NOMO-1 treated with dmso at 0.1 percent for 144 hours (cell line): Measurements from ENCODE around the gene PARN.
"Not testable (repeated sequence)": the region's sequence is repeated elsewhere in the genome, so short reads cannot be mapped to it uniquely, and the experiment has no call there.

Experiments
- DNase-seq: peaks from one replicate; lab custom pipeline; 2025; ENCODE audit not compliant: unreplicated experiment; lab: John Stamatoyannopoulos, UW

The PARN gene

DNA sequence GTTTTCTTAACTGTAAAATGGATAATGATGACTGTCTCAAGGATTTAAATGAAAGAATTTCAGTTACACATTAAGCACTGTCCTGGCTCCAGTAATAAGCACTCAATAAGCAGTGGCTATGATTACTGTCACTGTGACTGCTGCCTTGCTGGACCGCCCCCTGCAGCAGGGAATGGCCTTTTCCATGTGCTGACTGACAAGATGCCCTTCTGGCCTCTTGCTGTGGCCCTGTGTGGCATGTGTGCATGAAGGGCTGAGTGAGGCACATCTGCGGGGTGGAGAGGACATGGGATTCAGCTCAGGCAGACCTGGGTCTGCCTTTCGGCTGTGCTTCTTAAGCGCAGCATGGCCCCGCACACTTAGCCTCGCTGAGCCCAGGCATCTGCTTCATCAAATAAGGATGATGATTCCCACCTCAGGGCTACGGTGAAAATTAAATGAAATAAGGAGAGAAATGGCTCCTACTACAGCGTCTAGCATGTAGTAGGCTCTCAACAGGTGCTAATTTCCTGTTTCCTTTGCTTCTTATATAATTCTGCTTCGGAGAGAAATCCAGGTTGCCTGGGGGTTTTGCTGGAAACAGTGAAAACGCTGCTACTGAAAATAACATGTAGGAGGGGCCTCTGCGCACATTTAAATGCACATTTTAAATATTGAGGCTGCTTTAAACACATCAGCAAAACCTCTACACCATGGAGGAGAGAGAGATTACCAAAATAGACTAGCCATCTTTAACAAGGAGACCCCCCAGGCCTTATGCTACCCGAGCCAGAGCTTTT, 183.9 kb downstream of the PARN start:
- no peak for DNase-seq

DNA sequence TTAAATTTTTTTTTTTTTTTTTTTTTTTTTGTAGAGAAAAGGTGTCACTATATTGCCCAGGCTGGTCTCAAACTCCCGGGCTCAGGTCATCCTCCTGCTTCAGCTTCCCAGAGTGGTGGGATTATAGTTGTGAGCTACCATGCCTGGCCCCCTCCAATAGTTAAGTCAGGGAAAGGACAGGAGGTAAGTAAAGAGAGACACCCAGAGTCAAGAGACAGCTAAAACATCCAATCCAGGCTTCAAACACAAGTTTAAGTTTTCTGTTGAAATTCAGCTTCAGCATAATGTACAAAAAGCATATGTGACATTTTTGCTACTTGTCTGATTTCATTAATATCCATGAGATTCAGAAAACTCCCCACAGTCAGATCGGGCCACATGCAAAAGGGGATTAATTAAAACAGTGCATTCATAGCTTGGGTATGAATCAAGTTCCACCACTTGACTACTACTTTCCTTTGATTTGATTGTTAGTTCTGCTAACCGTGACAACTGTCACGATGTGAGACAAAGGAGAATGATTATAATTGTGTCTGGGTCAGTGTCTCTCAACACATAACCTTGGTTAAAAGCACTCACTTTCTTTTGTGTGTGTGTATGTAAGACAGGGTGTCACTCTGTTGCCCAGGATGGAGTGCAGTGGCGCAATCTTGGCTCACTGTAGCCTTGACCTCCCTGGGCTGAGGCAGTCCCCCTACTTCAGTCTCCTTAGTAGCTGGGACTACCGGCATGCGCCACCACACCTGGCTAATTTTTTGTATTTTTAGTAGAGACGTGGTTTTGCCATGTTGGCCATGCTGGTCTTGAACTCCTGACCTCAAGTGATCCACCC, 184.9 kb downstream of the PARN start:
- DNase-seq, result no peak

DNA sequence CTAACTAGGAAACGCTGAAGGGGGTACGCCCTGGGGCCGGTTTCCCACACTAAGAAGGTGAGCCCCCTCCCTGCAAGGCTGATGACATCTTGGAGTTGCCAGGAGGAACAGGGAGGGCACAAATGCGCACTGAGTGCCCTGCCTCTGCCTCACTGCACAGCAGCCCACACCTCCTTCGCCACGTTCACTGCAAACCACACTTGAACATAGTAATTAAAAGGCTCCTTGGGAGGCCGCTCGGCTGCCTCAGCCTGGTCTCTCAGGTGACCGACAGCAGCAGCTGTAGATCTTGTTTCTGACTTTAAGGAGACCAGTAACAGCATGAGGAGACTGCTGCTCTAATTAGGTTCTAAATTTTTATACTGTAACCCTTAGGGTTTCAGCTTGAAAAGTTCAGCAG, 188.5 kb downstream of the PARN start:
- not testable (repeated sequence) for DNase-seq

DNA sequence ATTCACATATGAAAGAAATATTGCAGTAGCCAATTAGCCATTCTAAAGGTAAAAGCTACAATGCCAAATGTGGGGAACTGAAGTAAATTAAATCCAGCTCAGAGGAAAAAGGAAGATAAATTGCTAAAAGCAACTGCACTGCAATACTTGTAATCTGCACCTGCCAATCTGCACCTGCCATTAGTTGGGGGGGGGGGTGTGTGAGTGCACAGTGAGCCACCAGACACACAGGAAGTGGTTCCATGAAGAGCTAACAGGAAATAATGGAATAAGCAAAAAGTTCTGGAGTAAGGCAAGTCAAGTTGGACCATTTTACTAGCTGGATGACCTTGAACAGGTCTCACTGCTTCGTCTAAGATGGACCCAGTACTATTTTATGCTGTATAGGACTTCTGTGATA, 191.8 kb downstream of the PARN start:
- DNase-seq, result no peak

DNA sequence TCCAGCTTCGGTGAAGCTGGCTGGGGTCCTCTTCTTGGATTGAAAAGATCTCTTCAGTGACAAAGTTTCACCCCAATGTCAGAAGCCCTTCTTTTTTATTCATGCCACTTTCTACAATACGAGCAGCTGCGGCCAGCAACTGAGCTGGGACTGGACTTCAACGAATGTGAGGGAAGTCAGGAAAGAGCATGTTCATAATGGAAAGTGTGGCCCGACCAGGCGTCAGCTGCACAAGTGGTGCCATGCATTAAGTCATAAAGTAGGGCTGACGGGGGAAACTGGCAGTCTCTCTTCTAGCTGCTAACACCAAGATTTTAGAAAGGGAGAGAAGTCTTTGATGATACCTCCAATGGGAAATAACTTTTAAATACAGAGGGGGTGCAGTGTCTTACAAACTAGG, 192.6 kb downstream of the PARN start:
- DNase-seq, result no peak

DNA sequence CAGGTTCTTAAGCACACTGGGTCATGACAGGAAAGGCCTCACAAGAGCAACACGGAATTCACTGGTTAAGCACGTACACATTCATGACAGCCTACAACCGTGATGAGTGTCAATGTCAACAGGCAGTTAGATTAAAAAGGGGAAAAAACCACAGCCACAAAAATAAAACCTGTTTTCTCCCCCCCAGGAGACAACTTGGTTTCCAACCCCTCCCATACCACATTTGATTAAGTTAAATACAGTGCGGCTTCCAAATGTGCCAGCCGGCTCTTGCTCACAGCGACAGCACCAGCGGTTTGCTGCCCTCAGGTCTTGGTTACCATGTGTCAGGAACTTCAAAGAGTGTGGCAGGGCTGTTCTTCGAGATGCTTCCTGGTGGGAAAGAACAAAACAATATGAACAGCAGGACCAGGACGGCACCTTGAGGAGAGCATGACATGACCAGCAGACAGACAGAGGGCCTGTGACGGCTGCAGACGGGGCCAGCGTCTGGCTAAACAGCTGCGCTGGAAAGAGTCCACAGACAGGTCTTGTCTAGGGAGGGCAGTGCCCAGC, 193.6 kb downstream of the PARN start:
- no peak for DNase-seq

DNA sequence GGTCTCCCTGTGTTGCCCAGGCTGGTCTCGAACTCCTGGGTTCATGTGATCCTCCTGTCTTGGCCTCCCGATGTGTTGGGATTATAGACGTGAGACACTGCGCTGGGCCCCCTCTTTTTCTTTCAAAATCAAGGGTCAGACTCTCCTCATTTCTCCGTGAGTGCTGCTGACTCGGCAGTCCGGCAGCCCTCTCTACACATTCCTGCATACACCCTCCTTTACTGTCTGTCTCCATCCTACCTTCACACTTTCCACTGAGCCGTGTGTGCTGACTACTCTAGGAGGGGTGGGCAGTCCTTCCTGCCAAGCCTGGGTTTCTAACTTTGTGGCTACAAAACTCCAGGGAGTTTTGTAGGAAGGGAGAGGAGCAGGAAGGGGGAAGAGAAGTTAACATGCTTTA, 195.2 kb downstream of the PARN start:
- no peak for DNase-seq

DNA sequence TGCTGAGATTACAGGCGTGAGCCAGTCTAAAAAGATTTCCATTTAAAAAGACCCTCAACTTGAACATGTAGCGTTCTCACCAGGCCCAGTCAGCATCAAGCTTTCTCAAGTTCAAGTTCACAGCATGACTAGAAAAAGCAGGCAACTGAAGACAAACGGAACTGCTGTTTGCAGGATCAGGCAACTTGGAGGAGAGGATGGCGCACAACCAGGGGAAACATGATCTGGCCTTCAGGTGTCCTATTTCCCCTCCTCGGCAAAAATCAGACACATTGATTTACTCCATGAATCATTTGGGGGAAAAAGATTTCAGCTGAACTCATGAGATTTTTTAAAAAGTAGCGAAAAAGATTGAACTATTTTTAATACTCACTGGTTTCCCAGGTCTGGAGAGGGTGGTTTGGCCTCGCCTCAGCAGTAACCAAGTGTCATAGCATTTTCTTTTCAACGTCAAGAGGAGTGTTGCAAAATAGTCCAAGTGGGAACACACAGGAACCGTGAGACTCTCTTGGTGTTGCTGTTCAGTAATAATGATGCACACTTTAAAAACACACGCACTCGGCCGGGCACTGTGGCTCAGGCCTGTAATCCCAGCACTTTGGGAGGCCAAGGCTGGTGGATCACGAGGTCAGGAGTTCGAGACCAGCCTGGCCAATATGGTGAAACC, 201.0 kb downstream of the PARN start:
- DNase-seq, result not testable (repeated sequence)

DNA sequence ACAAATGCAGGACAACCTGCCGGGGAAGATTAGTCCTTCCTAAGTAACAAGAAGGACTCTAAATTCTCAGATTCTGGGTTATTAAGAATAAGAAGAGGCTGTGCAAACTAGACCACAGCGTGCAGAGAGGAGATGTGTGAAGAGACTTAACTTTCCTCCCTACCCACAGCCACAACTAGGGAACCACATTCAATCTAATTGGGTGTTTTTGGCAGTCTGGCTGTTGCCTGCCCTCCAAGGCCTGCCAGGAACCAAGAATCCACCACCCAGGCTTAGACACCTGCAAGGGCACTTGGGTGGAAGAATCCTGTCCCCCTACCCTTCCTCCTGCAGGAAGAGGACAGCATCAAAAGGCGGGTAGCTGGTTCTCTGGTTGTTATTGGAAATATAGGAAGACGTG, 202.0 kb downstream of the PARN start:
- DNase-seq, result no peak

DNA sequence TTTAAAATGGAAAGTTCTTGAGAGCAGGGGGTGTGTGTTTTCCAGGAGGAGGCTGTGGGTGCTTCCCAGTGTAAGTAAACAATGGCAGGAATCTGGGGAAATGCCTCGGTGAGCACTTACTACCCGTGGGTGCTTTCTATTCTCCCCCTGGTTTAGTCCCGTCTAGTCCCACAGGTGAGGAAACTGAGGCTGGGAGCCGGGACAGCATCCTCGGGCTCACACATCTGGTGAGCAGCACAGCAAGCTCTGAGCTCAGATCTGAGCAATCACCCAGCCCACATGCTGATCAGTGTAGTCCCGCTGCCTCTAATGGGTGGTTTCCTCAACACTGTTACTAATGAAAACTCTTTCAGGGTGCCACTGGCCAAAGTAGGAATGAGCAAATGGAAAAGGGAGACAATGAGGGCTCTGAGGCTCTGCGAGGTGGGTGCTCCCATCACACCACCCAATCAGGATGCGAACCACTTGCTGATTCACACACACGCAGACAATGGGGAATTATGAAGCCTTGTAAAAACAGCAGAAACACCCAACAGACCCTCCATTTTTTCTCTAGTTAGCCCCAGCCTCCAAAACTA, 202.6 kb downstream of the PARN start:
- DNase-seq, result no peak

DNA sequence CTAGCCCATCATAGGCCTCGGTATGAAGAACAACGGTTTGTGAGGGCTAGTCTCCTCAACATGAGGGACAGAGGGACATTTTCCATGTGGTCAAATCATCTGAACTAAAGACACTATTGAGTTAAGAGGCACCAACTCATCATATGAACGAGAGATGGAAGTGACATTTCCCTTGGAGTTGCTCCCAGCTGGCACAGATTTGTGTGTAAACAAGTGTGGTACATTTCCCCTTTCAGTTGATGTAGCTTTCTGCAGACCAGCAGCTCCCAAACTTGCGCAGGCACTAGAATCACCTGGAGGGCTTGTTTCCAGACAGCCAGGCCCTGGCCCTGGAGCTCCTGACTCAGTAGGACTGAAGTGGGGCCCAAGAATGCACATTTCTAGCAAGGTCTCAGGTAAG, 205.5 kb downstream of the PARN start:
- DNase-seq, result no peak

DNA sequence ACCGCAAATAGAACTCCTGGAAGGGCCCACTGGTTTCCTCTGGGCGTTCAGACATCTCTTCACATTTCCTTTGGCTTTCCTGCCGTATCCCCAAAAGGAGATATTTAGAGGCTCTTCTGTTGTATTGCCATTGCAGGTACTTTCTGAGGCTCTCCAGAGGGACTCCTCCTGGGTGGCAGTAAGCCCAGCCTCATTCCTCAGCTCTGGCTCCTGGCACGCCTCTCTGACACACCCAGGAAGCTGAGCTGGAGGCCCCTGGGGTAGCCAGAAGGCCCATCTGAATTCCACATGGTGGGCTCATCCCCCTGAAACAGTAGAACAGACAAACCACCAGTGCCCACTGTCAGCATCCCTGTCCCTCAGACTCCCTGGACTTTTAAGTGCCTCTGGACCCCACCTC, 206.7 kb downstream of the PARN start:
- DNase-seq, result no peak

DNA sequence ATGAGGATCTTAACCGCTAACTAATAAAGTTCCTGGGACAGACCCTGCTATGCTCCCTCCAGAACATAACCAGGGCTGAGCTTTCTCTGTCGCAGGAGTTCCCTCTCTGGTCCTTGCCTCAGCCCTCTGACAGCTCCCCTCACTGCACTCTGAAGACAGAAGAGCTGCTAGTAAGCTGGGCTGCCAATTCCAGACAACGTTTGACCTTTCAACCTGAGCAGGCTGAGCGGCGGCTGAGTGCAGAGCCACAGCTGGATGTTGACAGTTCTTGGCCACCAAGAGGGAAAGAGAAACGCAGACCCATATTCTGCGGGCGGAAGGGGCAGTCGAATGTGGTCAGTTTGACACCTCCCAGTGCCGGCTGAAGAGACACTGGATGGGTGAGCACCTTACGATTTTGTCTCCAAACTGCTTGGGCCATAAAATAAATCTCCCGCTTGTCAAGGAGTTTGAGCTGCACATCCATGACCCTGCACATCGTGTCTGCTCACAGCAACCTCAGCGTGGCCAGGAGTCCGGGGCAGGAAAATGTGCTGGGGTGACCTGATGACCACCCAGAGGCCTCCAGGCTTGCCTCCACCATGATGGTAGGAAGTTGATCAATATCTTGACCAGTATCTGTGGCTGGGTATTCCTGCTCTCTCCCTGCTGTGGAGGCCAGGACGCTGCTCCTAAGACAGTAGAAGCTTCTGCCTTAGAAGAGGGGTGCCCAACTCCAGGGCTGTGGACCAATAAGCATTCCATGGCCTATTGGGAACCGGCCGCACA, 209.2 kb downstream of the PARN start:
- no peak for DNase-seq

DNA sequence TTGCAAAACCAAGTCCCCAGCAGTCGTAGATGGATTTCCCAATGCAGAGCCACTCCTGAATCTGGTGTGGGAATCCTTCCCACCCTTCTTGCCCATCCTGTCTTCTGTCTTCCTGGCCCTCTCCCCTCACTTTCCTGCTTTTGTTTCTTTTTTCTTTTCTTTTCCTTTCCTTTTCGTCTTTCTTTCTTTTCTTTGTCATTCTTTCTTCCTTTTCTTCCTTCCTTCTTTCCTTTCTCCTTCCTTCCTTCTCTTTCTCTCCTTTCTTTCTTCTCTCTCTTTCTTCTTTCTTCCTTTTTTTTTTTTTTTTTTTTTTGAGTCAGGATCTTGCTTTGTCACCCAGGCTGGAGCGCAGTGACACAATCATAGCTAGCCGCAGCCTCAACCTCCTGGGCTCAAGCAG, 209.8 kb downstream of the PARN start:
- not testable (repeated sequence) for DNase-seq

DNA sequence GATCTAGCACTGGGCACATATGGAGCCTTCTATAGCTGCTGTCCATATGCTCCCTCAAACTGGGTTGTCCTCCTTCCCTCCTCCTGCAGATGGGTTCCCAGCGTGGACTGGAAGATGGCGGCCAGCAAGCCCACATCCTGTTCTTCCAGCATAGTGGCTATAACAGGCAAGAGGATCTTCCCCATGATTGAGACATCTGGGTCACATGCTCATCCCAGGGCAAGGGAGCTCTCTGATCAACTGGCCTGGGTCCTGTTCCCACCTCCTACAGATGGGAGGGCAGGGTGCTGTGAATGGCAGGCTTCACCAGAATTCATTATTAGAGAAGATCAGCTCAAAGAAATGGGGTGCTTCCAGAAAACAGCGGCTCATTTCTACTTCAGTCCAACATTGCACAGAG, 210.2 kb downstream of the PARN start:
- no peak for DNase-seq

DNA sequence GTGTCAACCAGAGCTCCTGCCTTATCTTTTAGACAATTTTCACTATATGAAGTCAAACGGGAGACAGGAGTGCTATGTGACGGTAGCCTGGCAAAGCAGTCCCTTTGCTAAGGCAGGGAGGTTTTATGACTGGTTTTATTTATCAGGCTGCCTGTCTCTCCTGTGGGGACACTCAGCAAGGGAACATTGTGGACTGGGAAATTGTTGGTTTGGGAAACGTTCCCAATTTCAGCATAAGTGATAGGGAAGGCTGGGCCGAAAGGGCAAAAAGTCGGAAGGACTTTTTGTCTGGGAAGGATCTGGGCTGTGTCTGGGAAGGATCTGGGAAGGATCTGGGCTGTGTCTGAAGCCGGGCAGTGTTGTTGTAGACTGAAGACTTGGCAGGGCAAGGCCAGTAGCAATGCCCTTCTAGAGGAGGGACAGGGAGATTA, 211.2 kb downstream of the PARN start:
- no peak for DNase-seq

DNA sequence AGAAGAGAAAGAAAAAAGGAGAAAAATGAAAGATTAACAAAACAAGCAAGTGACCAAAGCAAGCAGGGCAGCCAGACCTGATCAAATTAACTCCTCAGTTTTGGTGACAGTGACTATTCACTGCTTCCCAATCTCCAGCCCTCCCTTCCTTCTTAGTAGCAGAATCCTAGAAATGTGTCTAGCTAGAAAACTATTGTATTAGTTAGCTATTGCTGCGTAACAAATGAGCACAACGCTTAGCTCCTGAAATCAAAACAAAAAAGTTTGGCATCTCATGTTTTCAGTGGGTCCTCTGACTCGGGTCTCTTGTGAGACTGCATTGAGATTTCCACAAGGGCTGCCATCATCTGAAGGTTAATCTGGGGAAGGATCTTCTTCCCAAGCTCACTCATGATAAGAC, 213.9 kb downstream of the PARN start:
- DNase-seq, result no peak

DNA sequence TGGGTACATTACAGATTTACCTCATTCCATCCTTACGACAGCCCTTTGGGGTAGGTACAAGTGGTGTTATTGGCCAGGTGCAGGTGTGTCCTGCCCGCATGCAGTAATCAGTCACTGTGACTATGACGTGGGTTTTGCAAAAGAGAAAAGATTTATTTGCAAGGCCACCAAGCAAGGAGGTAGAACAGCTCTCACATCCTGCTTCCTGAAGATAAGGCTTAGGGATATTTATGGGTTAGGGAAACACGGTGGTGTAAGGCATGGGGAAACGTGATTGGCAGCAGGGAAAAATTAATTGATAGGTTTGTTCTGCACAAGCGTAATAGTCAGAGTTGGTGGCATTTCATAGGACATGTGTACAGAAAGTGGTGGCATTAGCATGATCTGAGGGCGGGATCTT, 214.8 kb downstream of the PARN start:
- no peak for DNase-seq

DNA sequence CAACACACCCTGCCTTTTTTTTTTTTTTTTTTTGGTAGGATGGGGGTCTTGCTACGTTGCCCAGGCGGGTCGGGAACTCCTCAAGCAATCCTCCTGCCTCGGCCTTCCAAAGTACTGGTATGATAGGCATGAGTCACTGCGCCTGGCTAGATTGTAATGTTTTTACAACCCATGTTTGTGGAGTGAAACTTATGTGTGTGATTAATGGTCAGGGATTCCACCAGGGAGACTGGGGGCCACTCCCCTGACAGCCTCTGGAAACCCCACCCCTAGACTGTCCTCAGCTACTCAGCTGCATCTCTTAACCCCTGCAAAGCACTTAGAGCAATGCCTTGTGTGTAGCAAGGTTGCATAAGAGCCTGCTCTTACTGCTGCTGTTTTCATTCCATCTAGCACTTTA, 220.5 kb downstream of the PARN start:
- no peak for DNase-seq

DNA sequence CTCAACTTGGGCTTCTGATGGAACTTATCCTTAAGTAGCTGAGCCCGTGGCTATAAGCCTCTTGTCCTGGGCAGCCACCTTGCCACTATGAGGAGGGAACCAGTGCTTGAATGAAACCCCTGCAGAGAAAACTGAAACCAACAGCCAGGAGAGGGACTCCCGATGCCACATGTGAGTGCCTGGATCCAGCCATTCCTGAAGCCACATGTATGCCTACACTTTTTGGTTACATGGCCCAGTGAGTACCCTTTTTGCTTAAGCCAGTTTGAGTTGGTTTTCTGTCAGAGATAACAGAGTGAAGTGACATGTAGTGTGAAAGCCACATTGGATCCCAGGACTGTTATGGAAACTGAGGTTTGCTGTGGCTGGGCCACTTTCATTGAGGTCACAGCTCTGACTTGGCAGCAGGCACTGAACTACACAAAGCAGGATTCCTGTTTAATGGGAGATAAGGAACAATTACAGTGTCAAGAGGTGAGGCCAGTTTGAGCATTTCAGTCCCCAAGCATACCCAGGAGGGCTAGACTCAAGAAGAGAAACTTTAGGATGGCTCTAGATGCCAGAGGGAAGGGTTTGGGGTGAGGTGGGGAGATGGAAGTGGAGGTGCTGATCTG, 222.2 kb downstream of the PARN start:
- no peak for DNase-seq
